OCI-LY1 (cell line): ENCODE results near the gene STAG2.
A peak's percentile ranks its signal among the peaks of the same experiment; 100 is the strongest.

Experiments used
- H2AFZ ChIP-seq: fragments of 200-600 bp; sonication (generic), shearing (Covaris generic); 2 replicates; pipeline ENCODE4 v1.6.0; 2014; ENCODE audit warnings: antibody characterized with exemption, mild to moderate bottlenecking, low read length
- H3F3A ChIP-seq: fragments of 200-600 bp; sonication (generic), shearing (Covaris generic); 2 replicates; pipeline ENCODE4 v1.6.0; 2014; ENCODE audit warnings: mild to moderate bottlenecking, antibody characterized with exemption, low read length, moderate library complexity; ENCODE audit not compliant: insufficient read depth
- H3K27ac ChIP-seq: fragments of 200-600 bp; sonication (generic); 2 replicates; pipeline ENCODE4 v1.5.1; 2014; ENCODE audit warnings: low read length, mixed run types, mild to moderate bottlenecking, low read depth; ENCODE audit not compliant: poor library complexity, severe bottlenecking
- H3K27me3 ChIP-seq: fragments of 200-600 bp; sonication (generic); 2 replicates; pipeline ENCODE4 v1.6.0; 2014; ENCODE audit warnings: antibody characterized with exemption, mild to moderate bottlenecking, low read length, moderate library complexity; ENCODE audit not compliant: insufficient read depth
- H3K36me3 ChIP-seq: fragments of 200-600 bp; sonication (generic); 2 replicates; pipeline ENCODE4 v1.6.1; 2014; ENCODE audit warnings: mild to moderate bottlenecking, antibody characterized with exemption, low read length, moderate library complexity, mixed read lengths; ENCODE audit not compliant: insufficient read depth
- H3K4me1 ChIP-seq: fragments of 200-600 bp; sonication (generic); 2 replicates; pipeline ENCODE4 v1.5.1; 2014; ENCODE audit warnings: mild to moderate bottlenecking, low read length, moderate library complexity; ENCODE audit not compliant: insufficient read depth, severe bottlenecking
- H3K4me2 ChIP-seq: fragments of 200-600 bp; sonication (generic), shearing (Covaris generic); 2 replicates; pipeline ENCODE4 v1.6.1; 2014; ENCODE audit warnings: low read length
- H3K4me3 ChIP-seq: fragments of 200-600 bp; sonication (generic); 2 replicates; pipeline ENCODE4 v1.5.1; 2014; ENCODE audit warnings: low read length, low read depth, mild to moderate bottlenecking, mixed read lengths; ENCODE audit not compliant: poor library complexity, severe bottlenecking
- H3K79me2 ChIP-seq: fragments of 200-600 bp; shearing (Covaris generic); 2 replicates; pipeline ENCODE4 v1.6.1; 2016; ENCODE audit warnings: mixed run types, low read length, mixed read lengths; ENCODE audit not compliant: insufficient read depth
- H3K9ac ChIP-seq: fragments of 200-600 bp; sonication (generic), shearing (Covaris generic); 2 replicates; pipeline ENCODE4 v1.6.1; 2014; ENCODE audit warnings: mild to moderate bottlenecking, low read length, mixed read lengths
- H3K9me2 ChIP-seq: fragments of 200-600 bp; sonication (generic), shearing (Covaris generic); 2 replicates; pipeline ENCODE4 v1.6.1; 2014; ENCODE audit warnings: low read depth, mild to moderate bottlenecking, low read length, mixed read lengths
- H3K9me3 ChIP-seq: fragments of 200-600 bp; shearing (Covaris generic); 2 replicates; pipeline ENCODE4 v1.6.1; 2014; ENCODE audit warnings: low read length, mixed read lengths
- H4K20me1 ChIP-seq: fragments of 200-600 bp; sonication (generic), shearing (Covaris generic); 2 replicates; pipeline ENCODE4 v1.6.0; 2016; ENCODE audit warnings: mild to moderate bottlenecking, low read length; ENCODE audit not compliant: insufficient read depth
- CTCF ChIP-seq: fragments of 200-600 bp; sonication (generic), shearing (Covaris generic); IDR thresholded peaks from 2 replicates; pipeline ENCODE4 v1.5.1; 2017; ENCODE audit warnings: mild to moderate bottlenecking, antibody characterized with exemption, low read length, moderate library complexity, mixed read lengths
- EZH2 ChIP-seq: fragments of 200-600 bp; sonication (generic), shearing (Covaris generic); IDR thresholded peaks from 2 replicates; pipeline ENCODE4 v1.8.0; 2017; ENCODE audit warnings: borderline replicate concordance, mixed run types, mild to moderate bottlenecking, antibody characterized with exemption, low read length, moderate library complexity, mixed read lengths

Gene STAG2

GRCh38 chrX:124018023-124018422, 56.5 kb downstream of the STAG2 start:
- H3K36me3 ChIP-seq: no peaks in the 10 kb centered on the region
- peaks cover 90% of the 10 kb centered on the region for H3K79me2 ChIP-seq
- no peak overlapping the region for H2AFZ ChIP-seq
- no peak overlapping the region for H3K4me3 ChIP-seq
- no peaks in the 10 kb centered on the region for H3K9me2 ChIP-seq
- TF ChIP-seq EZH2 (no peak), CTCF (peak; percentile 27; the same call in 1 of the 2 replicates)
- no peak overlapping the region for H3K27ac ChIP-seq
- no peaks in the 10 kb centered on the region for H3K9me3 ChIP-seq
- H3K27me3 ChIP-seq: no peaks in the 10 kb centered on the region
- H3K4me2 ChIP-seq: no peak overlapping the region
- no peaks in the 10 kb centered on the region for H4K20me1 ChIP-seq
- peaks cover 25% of the 10 kb centered on the region for H3K4me1 ChIP-seq
- H3F3A ChIP-seq: no peaks in the 10 kb centered on the region
- H3K9ac ChIP-seq: no peak overlapping the region

- Histone ChIP-seq H3K4me1 (peaks cover 5% of the 10 kb centered on the region), H3K4me3 (no peak overlapping the region), H3F3A (no peaks in the 10 kb centered on the region), H3K36me3 (peaks cover 44% of the 10 kb centered on the region), H3K4me2 (no peak overlapping the region), H3K27me3 (no peaks in the 10 kb centered on the region), H3K9me2 (no peaks in the 10 kb centered on the region), H3K9me3 (no peaks in the 10 kb centered on the region), H3K9ac (no peak overlapping the region), H4K20me1 (no peaks in the 10 kb centered on the region), H3K27ac (no peak overlapping the region), H2AFZ (no peak overlapping the region), H3K79me2 (peaks cover 36% of the 10 kb centered on the region)
- TF ChIP-seq CTCF (no peak), EZH2 (no peak)
Observed at GRCh38 chrX:124023838-124024238, 62.3 kb downstream of the STAG2 start.

- Histone ChIP-seq H3K4me3 (no peak overlapping the region), H4K20me1 (no peaks in the 10 kb centered on the region), H2AFZ (no peak overlapping the region), H3K9ac (no peak overlapping the region), H3K27me3 (no peaks in the 10 kb centered on the region), H3K36me3 (peaks cover 57% of the 10 kb centered on the region), H3K79me2 (peaks cover 10% of the 10 kb centered on the region), H3K4me2 (no peak overlapping the region), H3K9me2 (no peaks in the 10 kb centered on the region), H3K4me1 (no peaks in the 10 kb centered on the region), H3F3A (no peaks in the 10 kb centered on the region), H3K27ac (no peak overlapping the region), H3K9me3 (no peaks in the 10 kb centered on the region)
- TF ChIP-seq CTCF: no peak
- TF ChIP-seq EZH2: no peak
Observed at GRCh38 chrX:124026529-124026928, 65.0 kb downstream of the STAG2 start.
